ENCODE measurements around the gene ATXN1. TPM values are rescaled to one million over a fixed set of nuclear protein-coding genes. Genes with fewer than 3 reads are reported as not detected.

ATXN1 gene
- total RNA-seq, 1 donor from 2014 or later: 27.2 TPM

GRCh38 chr6:16256781-16257180 lies 504.5 kb downstream of the ATXN1 start:
- DNase-seq (ENCODE audit: low read depth): no peak

GRCh38 chr6:16254535-16254934 lies 506.7 kb downstream of the ATXN1 start:
- DNase-seq (ENCODE audit: low read depth): no peak

GRCh38 chr6:16253399-16254144 lies 507.7 kb downstream of the ATXN1 start:
- no peak for DNase-seq (ENCODE audit: low read depth)

GRCh38 chr6:16252686-16253299 lies 508.5 kb downstream of the ATXN1 start:
- no peak for DNase-seq (ENCODE audit: low read depth)

GRCh38 chr6:16251706-16252105 lies 509.6 kb downstream of the ATXN1 start:
- no peak for DNase-seq (ENCODE audit: low read depth)

- DNase-seq (ENCODE audit: low read depth): peak; percentile 18
These were observed 511.3 kb downstream of the ATXN1 start for GRCh38 chr6:16249971-16250370.
